OCI-LY1 (cell line): ENCODE data around the gene ANK3.

Source experiments
- H2AFZ ChIP-seq: fragments of 200-600 bp; sonication (generic), shearing (Covaris generic); 2 replicates; pipeline ENCODE4 v1.6.0; 2014; ENCODE audit warnings: antibody characterized with exemption, mild to moderate bottlenecking, low read length
- H3F3A ChIP-seq: fragments of 200-600 bp; sonication (generic), shearing (Covaris generic); 2 replicates; pipeline ENCODE4 v1.6.0; 2014; ENCODE audit warnings: mild to moderate bottlenecking, antibody characterized with exemption, low read length, moderate library complexity; ENCODE audit not compliant: insufficient read depth
- H3K27ac ChIP-seq: fragments of 200-600 bp; sonication (generic); 2 replicates; pipeline ENCODE4 v1.5.1; 2014; ENCODE audit warnings: low read length, mixed run types, mild to moderate bottlenecking, low read depth; ENCODE audit not compliant: poor library complexity, severe bottlenecking
- H3K27me3 ChIP-seq: fragments of 200-600 bp; sonication (generic); 2 replicates; pipeline ENCODE4 v1.6.0; 2014; ENCODE audit warnings: antibody characterized with exemption, mild to moderate bottlenecking, low read length, moderate library complexity; ENCODE audit not compliant: insufficient read depth
- H3K36me3 ChIP-seq: fragments of 200-600 bp; sonication (generic); 2 replicates; pipeline ENCODE4 v1.6.1; 2014; ENCODE audit warnings: mild to moderate bottlenecking, antibody characterized with exemption, low read length, moderate library complexity, mixed read lengths; ENCODE audit not compliant: insufficient read depth
- H3K4me1 ChIP-seq: fragments of 200-600 bp; sonication (generic); 2 replicates; pipeline ENCODE4 v1.5.1; 2014; ENCODE audit warnings: mild to moderate bottlenecking, low read length, moderate library complexity; ENCODE audit not compliant: insufficient read depth, severe bottlenecking
- H3K4me2 ChIP-seq: fragments of 200-600 bp; sonication (generic), shearing (Covaris generic); 2 replicates; pipeline ENCODE4 v1.6.1; 2014; ENCODE audit warnings: low read length
- H3K4me3 ChIP-seq: fragments of 200-600 bp; sonication (generic); 2 replicates; pipeline ENCODE4 v1.5.1; 2014; ENCODE audit warnings: low read length, low read depth, mild to moderate bottlenecking, mixed read lengths; ENCODE audit not compliant: poor library complexity, severe bottlenecking
- H3K79me2 ChIP-seq: fragments of 200-600 bp; shearing (Covaris generic); 2 replicates; pipeline ENCODE4 v1.6.1; 2016; ENCODE audit warnings: mixed run types, low read length, mixed read lengths; ENCODE audit not compliant: insufficient read depth
- H3K9ac ChIP-seq: fragments of 200-600 bp; sonication (generic), shearing (Covaris generic); 2 replicates; pipeline ENCODE4 v1.6.1; 2014; ENCODE audit warnings: mild to moderate bottlenecking, low read length, mixed read lengths
- H3K9me2 ChIP-seq: fragments of 200-600 bp; sonication (generic), shearing (Covaris generic); 2 replicates; pipeline ENCODE4 v1.6.1; 2014; ENCODE audit warnings: low read depth, mild to moderate bottlenecking, low read length, mixed read lengths
- H3K9me3 ChIP-seq: fragments of 200-600 bp; shearing (Covaris generic); 2 replicates; pipeline ENCODE4 v1.6.1; 2014; ENCODE audit warnings: low read length, mixed read lengths
- H4K20me1 ChIP-seq: fragments of 200-600 bp; sonication (generic), shearing (Covaris generic); 2 replicates; pipeline ENCODE4 v1.6.0; 2016; ENCODE audit warnings: mild to moderate bottlenecking, low read length; ENCODE audit not compliant: insufficient read depth
- EZH2 ChIP-seq: fragments of 200-600 bp; sonication (generic), shearing (Covaris generic); IDR thresholded peaks from 2 replicates; pipeline ENCODE4 v1.8.0; 2017; ENCODE audit warnings: borderline replicate concordance, mixed run types, mild to moderate bottlenecking, antibody characterized with exemption, low read length, moderate library complexity, mixed read lengths
- TF ChIP-seq, protein P1 (sequence below): fragments of 200-600 bp; sonication (generic), shearing (Covaris generic); IDR thresholded peaks from 2 replicates; pipeline ENCODE4 v1.5.1; 2017; ENCODE audit warnings: mild to moderate bottlenecking, antibody characterized with exemption, low read length, moderate library complexity, mixed read lengths

The ANK3 gene

DNA sequence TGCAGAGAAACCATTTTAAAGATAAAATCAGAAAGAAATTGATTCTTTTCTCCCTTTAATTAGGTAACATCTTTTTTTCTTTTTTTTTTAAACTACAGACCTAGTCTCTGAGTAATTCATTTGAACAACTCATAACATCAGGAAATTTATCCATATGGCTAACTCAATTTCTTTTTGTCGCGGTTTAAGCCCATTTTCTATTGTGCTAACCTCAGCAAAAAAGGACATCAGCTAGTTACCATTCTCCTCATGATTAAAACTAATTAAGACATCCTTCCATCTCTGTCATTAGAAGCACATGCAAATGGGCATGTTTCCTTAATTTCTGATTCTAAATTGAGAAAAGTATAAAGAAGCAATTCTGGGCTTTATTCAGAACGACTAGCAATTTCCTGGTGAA lies 57.8 kb downstream of the ANK3 start:
- no peak overlapping the region for H2AFZ ChIP-seq
- TF ChIP-seq, protein P1, sequence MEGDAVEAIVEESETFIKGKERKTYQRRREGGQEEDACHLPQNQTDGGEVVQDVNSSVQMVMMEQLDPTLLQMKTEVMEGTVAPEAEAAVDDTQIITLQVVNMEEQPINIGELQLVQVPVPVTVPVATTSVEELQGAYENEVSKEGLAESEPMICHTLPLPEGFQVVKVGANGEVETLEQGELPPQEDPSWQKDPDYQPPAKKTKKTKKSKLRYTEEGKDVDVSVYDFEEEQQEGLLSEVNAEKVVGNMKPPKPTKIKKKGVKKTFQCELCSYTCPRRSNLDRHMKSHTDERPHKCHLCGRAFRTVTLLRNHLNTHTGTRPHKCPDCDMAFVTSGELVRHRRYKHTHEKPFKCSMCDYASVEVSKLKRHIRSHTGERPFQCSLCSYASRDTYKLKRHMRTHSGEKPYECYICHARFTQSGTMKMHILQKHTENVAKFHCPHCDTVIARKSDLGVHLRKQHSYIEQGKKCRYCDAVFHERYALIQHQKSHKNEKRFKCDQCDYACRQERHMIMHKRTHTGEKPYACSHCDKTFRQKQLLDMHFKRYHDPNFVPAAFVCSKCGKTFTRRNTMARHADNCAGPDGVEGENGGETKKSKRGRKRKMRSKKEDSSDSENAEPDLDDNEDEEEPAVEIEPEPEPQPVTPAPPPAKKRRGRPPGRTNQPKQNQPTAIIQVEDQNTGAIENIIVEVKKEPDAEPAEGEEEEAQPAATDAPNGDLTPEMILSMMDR: no peak
- TF ChIP-seq EZH2: no peak

DNA sequence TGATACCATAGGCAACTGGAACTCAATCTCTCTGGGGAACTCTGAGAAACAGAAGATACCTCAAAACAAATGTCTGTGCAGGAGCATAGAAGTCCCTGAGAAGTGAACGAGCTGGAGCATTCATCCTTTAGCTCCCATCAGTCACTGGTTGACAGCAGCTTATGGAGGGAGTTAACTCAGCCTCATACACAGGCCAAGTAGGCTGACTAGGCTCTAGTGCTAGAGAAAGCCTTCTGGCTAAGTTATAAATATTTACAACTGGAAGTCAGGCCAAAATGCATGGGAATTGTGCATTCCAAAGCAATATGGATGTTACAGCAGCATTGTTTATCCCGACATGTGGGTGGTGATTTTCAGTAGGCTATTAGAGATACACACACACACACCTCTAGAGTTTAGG lies 66.5 kb downstream of the ANK3 start:
- no peaks in the 10 kb centered on the region for H3K9me2 ChIP-seq
- TF ChIP-seq EZH2: no peak
- TF ChIP-seq, protein P1: no peak
- H3K79me2 ChIP-seq: peaks cover 8% of the 10 kb centered on the region; the same call in 1 of the 2 replicates
- no peak overlapping the region for H3K9ac ChIP-seq
- no peaks in the 10 kb centered on the region for H3K27me3 ChIP-seq
- no peaks in the 10 kb centered on the region for H4K20me1 ChIP-seq
- H2AFZ ChIP-seq: no peak overlapping the region
- H3K27ac ChIP-seq: no peak overlapping the region
- H3K4me1 ChIP-seq: peaks cover 8% of the 10 kb centered on the region
- no peaks in the 10 kb centered on the region for H3K9me3 ChIP-seq
- no peaks in the 10 kb centered on the region for H3K36me3 ChIP-seq
- H3K4me3 ChIP-seq: no peak overlapping the region
- no peaks in the 10 kb centered on the region for H3F3A ChIP-seq
- H3K4me2 ChIP-seq: no peak overlapping the region

More for the DNA sequence above, 57.8 kb downstream of the ANK3 start:
- Histone ChIP-seq H3K27ac (no peak overlapping the region), H3K4me3 (no peak overlapping the region), H3K27me3 (no peaks in the 10 kb centered on the region), H3K79me2 (peaks cover 12% of the 10 kb centered on the region; the same call in 1 of the 2 replicates), H3K9me2 (no peaks in the 10 kb centered on the region), H3K4me1 (peaks cover 28% of the 10 kb centered on the region), H3F3A (no peaks in the 10 kb centered on the region), H3K36me3 (no peaks in the 10 kb centered on the region), H3K4me2 (no peak overlapping the region), H3K9ac (no peak overlapping the region), H4K20me1 (no peaks in the 10 kb centered on the region), H3K9me3 (no peaks in the 10 kb centered on the region)

DNA sequence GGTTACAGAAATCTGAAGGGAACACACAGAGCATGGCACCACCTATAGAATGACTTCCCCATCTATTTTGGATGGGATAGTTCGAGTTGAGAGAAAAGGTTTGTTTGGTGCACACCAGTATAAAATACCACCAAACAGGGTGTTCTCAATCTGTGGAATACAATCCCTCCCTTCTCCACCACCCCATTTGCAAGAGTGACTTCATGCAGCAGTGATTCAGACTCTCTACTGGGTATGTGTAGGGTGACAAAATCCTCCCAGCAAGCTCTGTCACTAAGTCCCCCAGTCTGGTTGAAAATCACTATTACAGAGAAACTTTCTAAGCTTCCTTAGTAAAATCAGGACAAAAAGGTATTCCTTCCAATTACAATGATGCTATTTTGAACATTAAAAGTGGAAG lies 69.0 kb downstream of the ANK3 start:
- Histone ChIP-seq H3K9me3 (no peaks in the 10 kb centered on the region), H4K20me1 (no peaks in the 10 kb centered on the region), H3K9me2 (no peaks in the 10 kb centered on the region), H3K79me2 (no peaks in the 10 kb centered on the region; the same call in 1 of the 2 replicates), H3K4me2 (no peak overlapping the region), H3F3A (no peaks in the 10 kb centered on the region), H3K4me3 (no peak overlapping the region), H3K9ac (no peak overlapping the region), H3K4me1 (peaks cover 15% of the 10 kb centered on the region), H3K27me3 (no peaks in the 10 kb centered on the region), H2AFZ (no peak overlapping the region), H3K36me3 (no peaks in the 10 kb centered on the region), H3K27ac (no peak overlapping the region)
- TF ChIP-seq, protein P1: no peak
- no peak for TF ChIP-seq EZH2
